ENCODE data around the gene CNKSR1.

DNA sequence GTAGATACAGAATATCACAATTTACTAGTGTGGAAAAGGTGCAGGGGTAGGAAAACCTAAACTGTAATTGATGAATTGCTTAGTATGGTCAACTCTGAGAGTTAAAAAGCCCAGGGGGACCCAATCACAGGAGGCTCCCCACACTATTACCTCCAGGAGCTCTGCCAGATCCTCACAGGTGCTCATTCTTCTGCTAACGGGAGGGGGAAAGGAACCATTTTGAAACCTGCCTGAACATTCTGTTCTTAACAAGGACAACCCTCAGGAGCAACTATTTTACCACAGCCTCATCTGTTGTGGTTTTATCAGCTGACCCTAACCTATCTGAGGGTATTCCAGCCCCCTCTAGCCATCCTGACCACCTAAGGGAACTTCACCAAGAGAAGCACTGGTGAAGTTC, 46.6 kb upstream of the CNKSR1 start:
- TF ChIP-seq ZNF48 (tag by site-specific recombination; IDR thresholded peaks at IDR 0.05) (no peak), TCF7L2 (IDR thresholded peaks at IDR 0.05; ENCODE audit: borderline replicate concordance, low read depth, low read length) (no peak), ZNF768 (tag by site-specific recombination; IDR thresholded peaks at IDR 0.05) (no peak), ZNF549 (tag by site-specific recombination; IDR thresholded peaks at IDR 0.05) (no peak), ZNF10 (tag by site-specific recombination; IDR thresholded peaks at IDR 0.05) (no peak), GLI4 (tag by site-specific recombination; IDR thresholded peaks at IDR 0.05) (no peak)
- TF ChIP-seq, protein P1, sequence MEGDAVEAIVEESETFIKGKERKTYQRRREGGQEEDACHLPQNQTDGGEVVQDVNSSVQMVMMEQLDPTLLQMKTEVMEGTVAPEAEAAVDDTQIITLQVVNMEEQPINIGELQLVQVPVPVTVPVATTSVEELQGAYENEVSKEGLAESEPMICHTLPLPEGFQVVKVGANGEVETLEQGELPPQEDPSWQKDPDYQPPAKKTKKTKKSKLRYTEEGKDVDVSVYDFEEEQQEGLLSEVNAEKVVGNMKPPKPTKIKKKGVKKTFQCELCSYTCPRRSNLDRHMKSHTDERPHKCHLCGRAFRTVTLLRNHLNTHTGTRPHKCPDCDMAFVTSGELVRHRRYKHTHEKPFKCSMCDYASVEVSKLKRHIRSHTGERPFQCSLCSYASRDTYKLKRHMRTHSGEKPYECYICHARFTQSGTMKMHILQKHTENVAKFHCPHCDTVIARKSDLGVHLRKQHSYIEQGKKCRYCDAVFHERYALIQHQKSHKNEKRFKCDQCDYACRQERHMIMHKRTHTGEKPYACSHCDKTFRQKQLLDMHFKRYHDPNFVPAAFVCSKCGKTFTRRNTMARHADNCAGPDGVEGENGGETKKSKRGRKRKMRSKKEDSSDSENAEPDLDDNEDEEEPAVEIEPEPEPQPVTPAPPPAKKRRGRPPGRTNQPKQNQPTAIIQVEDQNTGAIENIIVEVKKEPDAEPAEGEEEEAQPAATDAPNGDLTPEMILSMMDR (tag by site-specific recombination; IDR thresholded peaks at IDR 0.05) = no peak
- TF ChIP-seq, protein P2, sequence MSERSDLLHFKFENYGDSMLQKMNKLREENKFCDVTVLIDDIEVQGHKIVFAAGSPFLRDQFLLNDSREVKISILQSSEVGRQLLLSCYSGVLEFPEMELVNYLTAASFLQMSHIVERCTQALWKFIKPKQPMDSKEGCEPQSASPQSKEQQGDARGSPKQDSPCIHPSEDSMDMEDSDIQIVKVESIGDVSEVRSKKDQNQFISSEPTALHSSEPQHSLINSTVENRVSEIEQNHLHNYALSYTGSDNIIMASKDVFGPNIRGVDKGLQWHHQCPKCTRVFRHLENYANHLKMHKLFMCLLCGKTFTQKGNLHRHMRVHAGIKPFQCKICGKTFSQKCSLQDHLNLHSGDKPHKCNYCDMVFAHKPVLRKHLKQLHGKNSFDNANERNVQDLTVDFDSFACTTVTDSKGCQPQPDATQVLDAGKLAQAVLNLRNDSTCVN (tag by site-specific recombination; optimal IDR thresholded peaks at IDR 0.05) = no peak
- TF ChIP-seq, protein P3, sequence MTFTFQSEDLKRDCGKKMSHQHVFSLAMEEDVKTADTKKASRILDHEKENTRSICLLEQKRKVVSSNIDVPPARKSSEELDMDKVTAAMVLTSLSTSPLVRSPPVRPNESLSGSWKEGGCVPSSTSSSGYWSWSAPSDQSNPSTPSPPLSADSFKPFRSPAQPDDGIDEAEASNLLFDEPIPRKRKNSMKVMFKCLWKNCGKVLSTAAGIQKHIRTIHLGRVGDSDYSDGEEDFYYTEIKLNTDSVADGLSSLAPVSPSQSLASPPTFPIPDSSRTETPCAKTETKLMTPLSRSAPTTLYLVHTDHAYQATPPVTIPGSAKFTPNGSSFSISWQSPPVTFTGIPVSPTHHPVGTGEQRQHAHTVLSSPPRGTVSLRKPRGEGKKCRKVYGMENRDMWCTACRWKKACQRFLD (tag by site-specific recombination; IDR thresholded peaks at IDR 0.05) = no peak

Measured in HEK293 (cell line).